Tibial nerve (tissue), 4 donors: Measurements from ENCODE around the gene CEP112.

Source experiments
- EP300 ChIP-seq, 2 donors: sonication (generic); formaldehyde crosslinking; IDR thresholded peaks; one replicate each; pipeline ENCODE4 v1.6.1; 2017; ENCODE audit warnings: antibody characterized with exemption in 2 of 2, mild to moderate bottlenecking in 1 of 2
- POLR2A ChIP-seq, 2 donors: fragments of 450-650 bp; IDR thresholded peaks; one replicate each; pipeline ENCODE4 v1.6.1; 2017; ENCODE audit warnings: antibody characterized with exemption in 2 of 2, mild to moderate bottlenecking in 2 of 2, moderate library complexity in 2 of 2
- TF ChIP-seq, protein P1 (sequence below), 5 experiments: fragments of 200-600 bp in 3 of 5; fragments of 450-650 bp in 2 of 5; sonication (generic) in 3 of 5; IDR thresholded peaks; one replicate each; pipeline ENCODE4 v1.5.1; 2016 to 2019; ENCODE audit warnings: antibody characterized with exemption in 5 of 5, mild to moderate bottlenecking in 3 of 5, moderate library complexity in 2 of 5

DNA sequence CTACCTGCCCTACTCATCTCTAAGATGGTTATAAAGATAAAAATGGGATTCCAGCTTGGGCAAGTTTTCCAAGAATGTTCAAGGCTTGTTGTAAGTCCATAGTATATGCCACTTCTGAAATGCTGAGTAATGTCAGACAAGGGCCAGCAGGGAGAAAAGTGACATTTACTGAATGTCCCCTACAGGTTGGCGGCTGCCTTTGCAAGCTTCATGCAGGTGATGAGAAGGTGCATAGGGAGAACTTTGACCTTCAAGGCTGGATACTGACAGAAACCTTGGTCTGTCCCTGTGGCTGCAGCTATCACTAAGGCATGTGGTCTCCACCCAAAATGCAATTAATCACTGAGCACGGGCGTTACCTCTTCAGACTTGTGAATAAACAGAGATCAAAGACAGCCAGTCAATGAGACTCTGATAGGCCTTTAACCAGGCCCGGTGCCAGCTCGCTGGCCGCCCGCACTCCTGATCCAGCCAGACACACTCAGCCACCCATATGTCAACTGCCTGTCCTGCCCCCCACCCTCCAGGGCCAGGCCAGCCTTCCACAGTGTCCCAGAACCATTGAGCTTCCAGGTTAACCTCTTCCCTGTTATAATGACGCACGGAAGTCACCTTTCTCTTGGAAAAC, 603.6 kb downstream of the CEP112 start:
- TF ChIP-seq, protein P1, sequence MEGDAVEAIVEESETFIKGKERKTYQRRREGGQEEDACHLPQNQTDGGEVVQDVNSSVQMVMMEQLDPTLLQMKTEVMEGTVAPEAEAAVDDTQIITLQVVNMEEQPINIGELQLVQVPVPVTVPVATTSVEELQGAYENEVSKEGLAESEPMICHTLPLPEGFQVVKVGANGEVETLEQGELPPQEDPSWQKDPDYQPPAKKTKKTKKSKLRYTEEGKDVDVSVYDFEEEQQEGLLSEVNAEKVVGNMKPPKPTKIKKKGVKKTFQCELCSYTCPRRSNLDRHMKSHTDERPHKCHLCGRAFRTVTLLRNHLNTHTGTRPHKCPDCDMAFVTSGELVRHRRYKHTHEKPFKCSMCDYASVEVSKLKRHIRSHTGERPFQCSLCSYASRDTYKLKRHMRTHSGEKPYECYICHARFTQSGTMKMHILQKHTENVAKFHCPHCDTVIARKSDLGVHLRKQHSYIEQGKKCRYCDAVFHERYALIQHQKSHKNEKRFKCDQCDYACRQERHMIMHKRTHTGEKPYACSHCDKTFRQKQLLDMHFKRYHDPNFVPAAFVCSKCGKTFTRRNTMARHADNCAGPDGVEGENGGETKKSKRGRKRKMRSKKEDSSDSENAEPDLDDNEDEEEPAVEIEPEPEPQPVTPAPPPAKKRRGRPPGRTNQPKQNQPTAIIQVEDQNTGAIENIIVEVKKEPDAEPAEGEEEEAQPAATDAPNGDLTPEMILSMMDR (IDR thresholded peaks at IDR 0.05): no peak
- TF ChIP-seq POLR2A (IDR thresholded peaks at IDR 0.05): no peak
- TF ChIP-seq EP300 (IDR thresholded peaks at IDR 0.05): no peak
